B cell (primary cell): ENCODE measurements around the gene CC2D2B. TPM values are rescaled to one million over a fixed set of nuclear protein-coding genes. Genes with fewer than 3 reads are reported as not detected.

Experiments used
- ATAC-seq: fragments of 200-7000 bp; cut with Tn5 transposase; one replicate; pipeline ENCODE4 v1.10.0; 2021; ENCODE audit warnings: low read depth, mild to moderate bottlenecking, moderate number of reproducible peaks, moderate library complexity
- CTCF ChIA-PET: fragments of 350-600 bp; sonication (Branson Sonifier 250); formaldehyde crosslinking; loops from one replicate; lab custom pipeline; 2021; ENCODE audit warnings: antibody characterized with exemption, inconsistent platforms; lab: Charles Lee
- POLR2A ChIA-PET: fragments of 350-600 bp; sonication (Branson Sonifier 250); formaldehyde crosslinking; loops from one replicate; lab custom pipeline; 2021; ENCODE audit warnings: antibody characterized with exemption; lab: Charles Lee
- DNase-seq: peaks from one replicate; pipeline ENCODE4 v3.0.0; 2013
- H2AFZ ChIP-seq: 2 replicates; pipeline ENCODE4 v1.6.1; 2012; ENCODE audit warnings: mild to moderate bottlenecking, low read depth, low read length; ENCODE audit not compliant: insufficient read depth, poor library complexity, severe bottlenecking
- H3K27ac ChIP-seq, 2 donors: 1 replicate in 1 of 2; 2 replicates in 1 of 2; pipeline ENCODE4 v1.5.1; 2012 to 2013; ENCODE audit warnings: low read length in 2 of 2, mild to moderate bottlenecking in 2 of 2, moderate library complexity in 1 of 2
- H3K27me3 ChIP-seq, 4 experiments: fragments of 200-600 bp in 1 of 4; sonication (generic) in 1 of 4; replicated peaks in 1 of 4; 1 replicate in 2 of 4; 2 replicates in 2 of 4; pipeline versions ENCODE4 v1.6.1 to v1.7.0; 2013 to 2016; ENCODE audit warnings: low read length in 3 of 4, mild to moderate bottlenecking in 2 of 4, mixed read lengths in 1 of 4, moderate library complexity in 1 of 4; ENCODE audit not compliant: insufficient read depth in 4 of 4, control insufficient read depth in 3 of 4; ENCODE audit errors: control extremely low read depth in 1 of 4
- H3K36me3 ChIP-seq, 2 experiments: replicated peaks in 1 of 2; 1 replicate in 1 of 2; 2 replicates in 1 of 2; pipeline versions ENCODE4 v1.6.1 to v1.7.1; 2013; ENCODE audit warnings: low read length in 1 of 2; ENCODE audit not compliant: insufficient read depth in 2 of 2, control insufficient read depth in 1 of 2; ENCODE audit errors: control extremely low read depth in 1 of 2, extremely low read depth in 1 of 2
- H3K4me1 ChIP-seq, 2 donors: fragments of 200-600 bp in 1 of 2; sonication (generic) in 1 of 2; 1 replicate in 1 of 2; 2 replicates in 1 of 2; pipeline versions ENCODE4 v1.5.1 to v1.6.1; 2013 to 2017; ENCODE audit warnings: low read length in 2 of 2; ENCODE audit not compliant: control insufficient read depth in 2 of 2, insufficient read depth in 2 of 2
- H3K4me2 ChIP-seq: replicated peaks from 2 replicates; pipeline ENCODE3; 2012; ENCODE audit warnings: mild to moderate bottlenecking, low read depth, low read length; ENCODE audit not compliant: poor library complexity, severe bottlenecking
- H3K4me3 ChIP-seq, 5 experiments: fragments of 200-600 bp in 1 of 5; sonication (generic) in 1 of 5; 1 replicate in 3 of 5; 2 replicates in 2 of 5; pipeline versions ENCODE4 v1.5.1 to v1.7.0; 2011 to 2016; ENCODE audit warnings: low read length in 4 of 5, mild to moderate bottlenecking in 4 of 5, low read depth in 2 of 5, control low read depth in 1 of 5, moderate library complexity in 1 of 5; ENCODE audit not compliant: insufficient read depth in 1 of 5; ENCODE audit errors: control extremely low read depth in 1 of 5, extremely low read depth in 1 of 5
- H3K79me2 ChIP-seq: fragments of 200-600 bp; sonication (generic); one replicate; pipeline ENCODE4 v1.6.0; 2016; ENCODE audit warnings: low read length; ENCODE audit not compliant: control insufficient read depth, insufficient read depth
- H3K9ac ChIP-seq: fragments of 200-600 bp; sonication (generic); 2 replicates; pipeline ENCODE4 v1.6.1; 2017; ENCODE audit warnings: mild to moderate bottlenecking, low read length, moderate library complexity
- H3K9me3 ChIP-seq, 3 donors: one replicate each; pipeline versions ENCODE4 v1.6.1 to v1.7.1; 2013; ENCODE audit warnings: low read length in 2 of 3; ENCODE audit not compliant: control insufficient read depth in 2 of 3, insufficient read depth in 1 of 3; ENCODE audit errors: control extremely low read depth in 1 of 3
- H4K20me1 ChIP-seq: 2 replicates; pipeline ENCODE4 v1.6.0; 2012; ENCODE audit warnings: mild to moderate bottlenecking, low read length; ENCODE audit not compliant: insufficient read depth, control insufficient read depth, poor library complexity, severe bottlenecking
- H3K27ac Mint-ChIP-seq: one replicate; pipeline ENCODE4 v1.8.0; 2021; ENCODE audit warnings: mixed read lengths
- H3K27me3 Mint-ChIP-seq: one replicate; pipeline ENCODE4 v1.8.0; 2021; ENCODE audit warnings: mixed read lengths
- H3K4me1 Mint-ChIP-seq: one replicate; pipeline ENCODE4 v1.8.0; 2021; ENCODE audit warnings: mixed read lengths
- H3K4me3 Mint-ChIP-seq: one replicate; pipeline ENCODE4 v1.8.0; 2021; ENCODE audit warnings: mixed read lengths
- H3K9me3 Mint-ChIP-seq: one replicate; pipeline ENCODE4 v1.8.0; 2022; ENCODE audit warnings: mixed read lengths; ENCODE audit not compliant: insufficient read depth
- EZH2 ChIP-seq: IDR thresholded peaks from 2 replicates; pipeline ENCODE4 v1.6.1; 2012; ENCODE audit warnings: borderline replicate concordance, low read depth, mild to moderate bottlenecking, moderate library complexity, low read length; ENCODE audit not compliant: insufficient read depth, poor library complexity, severe bottlenecking
- WGBS: methylation state at CpG from one replicate; pipeline ENCODE4 v1.1.5; 2013; ENCODE audit warnings: missing lambda C conversion rate; ENCODE audit not compliant: insufficient coverage; 5-methylcytosine and 5-hydroxymethylcytosine counted together
- intact Hi-C: fragments of 100-400 bp; cut with micrococcal nuclease; formaldehyde crosslinking; loops from one replicate; pipeline ENCODE4 v1.10.0; 2022
- polyA plus RNA-seq: library from polyadenylated mRNA; depleted of rRNA; stranded (reverse); fragments of >200 nt; gene quantifications from 2 replicates; pipeline ENCODE4 v1.2.3, GENCODE V29; 2012
- total RNA-seq, 2 donors: library from RNA; stranded (reverse); fragments of 120-200 nt in 1 of 2; gene quantifications; 1 replicate in 1 of 2; 2 replicates in 1 of 2; pipeline versions ENCODE4 v1.2.3 to v1.2.4, GENCODE V29; 2013 to 2022
- TF ChIP-seq, protein P1 (sequence below): fragments of 200-600 bp; IDR thresholded peaks from one replicate; pipeline ENCODE4 v1.8.0; 2022; ENCODE audit warnings: antibody characterized with exemption, mild to moderate bottlenecking

CC2D2B gene
- total and polyA plus RNA-seq, 2 donors (not counting 1 experiment from before 2014, with no cell fraction given): 0.70 to 2.1 TPM

GRCh38 chr10:95976362-95977229 lies 68.8 kb downstream of the CC2D2B start:
- Histone ChIP-seq H3K27ac (no peak overlapping the region), H2AFZ (no peak overlapping the region), H3K79me2 (no peaks in the 10 kb centered on the region), H3K27me3 (no peaks in the 10 kb centered on the region), H3K4me2 (no peak overlapping the region), H3K36me3 (no peaks in the 10 kb centered on the region), H3K4me3 (no peak overlapping the region), H3K9ac (no peak overlapping the region), H3K9me3 (no peaks in the 10 kb centered on the region), H3K4me1 (no peaks in the 10 kb centered on the region), H4K20me1 (no peaks in the 10 kb centered on the region)
- Mint-ChIP-seq H3K4me1 (peaks cover 4% of the 10 kb centered on the region), H3K9me3 (no peaks in the 10 kb centered on the region), H3K27me3 (no peaks in the 10 kb centered on the region), H3K4me3 (no peak overlapping the region), H3K27ac (no peak overlapping the region)
- WGBS: 92% methylated on average over 6 of the region's 9 CpGs
- no peak for DNase-seq
- TF ChIP-seq EZH2: no peak
- TF ChIP-seq, protein P1, sequence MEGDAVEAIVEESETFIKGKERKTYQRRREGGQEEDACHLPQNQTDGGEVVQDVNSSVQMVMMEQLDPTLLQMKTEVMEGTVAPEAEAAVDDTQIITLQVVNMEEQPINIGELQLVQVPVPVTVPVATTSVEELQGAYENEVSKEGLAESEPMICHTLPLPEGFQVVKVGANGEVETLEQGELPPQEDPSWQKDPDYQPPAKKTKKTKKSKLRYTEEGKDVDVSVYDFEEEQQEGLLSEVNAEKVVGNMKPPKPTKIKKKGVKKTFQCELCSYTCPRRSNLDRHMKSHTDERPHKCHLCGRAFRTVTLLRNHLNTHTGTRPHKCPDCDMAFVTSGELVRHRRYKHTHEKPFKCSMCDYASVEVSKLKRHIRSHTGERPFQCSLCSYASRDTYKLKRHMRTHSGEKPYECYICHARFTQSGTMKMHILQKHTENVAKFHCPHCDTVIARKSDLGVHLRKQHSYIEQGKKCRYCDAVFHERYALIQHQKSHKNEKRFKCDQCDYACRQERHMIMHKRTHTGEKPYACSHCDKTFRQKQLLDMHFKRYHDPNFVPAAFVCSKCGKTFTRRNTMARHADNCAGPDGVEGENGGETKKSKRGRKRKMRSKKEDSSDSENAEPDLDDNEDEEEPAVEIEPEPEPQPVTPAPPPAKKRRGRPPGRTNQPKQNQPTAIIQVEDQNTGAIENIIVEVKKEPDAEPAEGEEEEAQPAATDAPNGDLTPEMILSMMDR: no peak
- CTCF ChIA-PET: no interaction called here
- no peak for ATAC-seq
- intact Hi-C loops: no loop called here
- POLR2A ChIA-PET: interaction anchor here (0.6 kb wide), 1 partner anchor 1663 kb away, joined by 3 read pairs; no protein-coding TSS in a partner anchor

DNA sequence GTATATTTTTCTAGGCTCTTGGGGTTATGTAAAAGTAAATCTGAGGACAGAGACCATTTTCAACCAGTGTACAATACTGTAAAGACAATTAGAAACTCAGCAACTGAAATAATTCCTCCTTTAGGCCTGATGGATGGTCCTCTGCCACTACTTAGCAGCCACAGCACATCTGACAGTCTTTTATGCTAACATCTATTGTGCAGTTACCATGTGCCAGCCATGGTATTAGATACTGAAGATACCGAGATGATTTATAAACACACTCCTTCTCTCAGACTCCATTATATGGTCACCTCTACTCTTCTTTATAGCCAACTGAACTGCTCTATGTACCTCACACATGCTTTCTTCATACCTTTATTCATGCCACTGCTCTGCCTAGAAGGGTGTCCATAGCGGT lies 74.4 kb downstream of the CC2D2B start:
- no peak overlapping the region for H3K27ac ChIP-seq
- Mint-ChIP-seq H3K27me3 (no peaks in the 10 kb centered on the region), H3K9me3 (no peaks in the 10 kb centered on the region), H3K4me3 (no peak overlapping the region), H3K27ac (no peak overlapping the region), H3K4me1 (no peaks in the 10 kb centered on the region)
- TF ChIP-seq EZH2: no peak
- TF ChIP-seq, protein P1: no peak
- H3K4me1 ChIP-seq: no peaks in the 10 kb centered on the region
- H3K4me3 ChIP-seq: no peak overlapping the region
- H3K9me3 ChIP-seq: no peaks in the 10 kb centered on the region
- POLR2A ChIA-PET: no interaction called here
- CTCF ChIA-PET: interaction anchor here (1.0 kb wide), 1 partner anchor 35 kb away, joined by 3 read pairs; no protein-coding TSS in a partner anchor
- no peaks in the 10 kb centered on the region for H4K20me1 ChIP-seq
- WGBS: 94% methylated on average over 2 of the region's 2 CpGs
- no peak overlapping the region for H3K9ac ChIP-seq
- H2AFZ ChIP-seq: no peak overlapping the region
- H3K79me2 ChIP-seq: no peaks in the 10 kb centered on the region
- H3K36me3 ChIP-seq: no peaks in the 10 kb centered on the region
- ATAC-seq: no peak
- no peaks in the 10 kb centered on the region for H3K27me3 ChIP-seq
- intact Hi-C loops: no loop called here
- DNase-seq: no peak
- no peak overlapping the region for H3K4me2 ChIP-seq
